ENCODE results near the gene PPP1R9A.

PPP1R9A gene

DNA sequence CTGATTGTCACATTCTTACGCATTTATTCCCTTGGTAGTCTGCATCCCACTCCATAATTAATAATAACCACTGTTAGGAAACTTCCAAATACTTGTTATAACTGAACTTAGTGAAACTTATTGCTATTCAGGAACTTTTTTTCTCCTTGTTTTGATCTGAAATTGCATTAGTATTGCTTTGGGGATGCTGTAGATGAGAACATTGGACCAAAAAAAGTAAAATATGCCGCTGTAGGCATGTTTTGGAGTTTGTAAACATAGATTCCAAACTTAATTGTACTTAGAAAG is 1.7 kb downstream of the PPP1R9A start:
- DNase-seq (ENCODE audit: low read depth in 2 of 2) = no peak

DNA sequence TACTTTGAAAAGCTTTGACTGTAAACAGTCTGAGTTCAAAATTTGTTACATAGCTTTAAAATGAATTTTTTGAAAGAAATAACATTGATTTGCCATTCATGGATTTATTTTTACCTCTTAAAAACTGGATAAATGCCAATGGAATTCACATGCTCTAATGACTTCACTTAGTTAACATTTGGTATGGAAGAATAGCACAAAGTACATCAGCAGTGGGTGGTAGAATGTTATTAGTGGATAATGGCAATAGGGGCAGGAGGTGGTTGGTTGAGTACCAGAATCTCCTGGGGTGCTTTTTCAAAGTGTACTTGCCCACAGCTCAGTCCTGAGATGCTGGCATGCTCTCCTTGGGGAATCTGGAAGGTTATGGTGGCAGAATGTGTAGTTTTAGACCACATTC is 4.7 kb downstream of the PPP1R9A start:
- no peak for DNase-seq (ENCODE audit: low read depth in 2 of 2)

DNA sequence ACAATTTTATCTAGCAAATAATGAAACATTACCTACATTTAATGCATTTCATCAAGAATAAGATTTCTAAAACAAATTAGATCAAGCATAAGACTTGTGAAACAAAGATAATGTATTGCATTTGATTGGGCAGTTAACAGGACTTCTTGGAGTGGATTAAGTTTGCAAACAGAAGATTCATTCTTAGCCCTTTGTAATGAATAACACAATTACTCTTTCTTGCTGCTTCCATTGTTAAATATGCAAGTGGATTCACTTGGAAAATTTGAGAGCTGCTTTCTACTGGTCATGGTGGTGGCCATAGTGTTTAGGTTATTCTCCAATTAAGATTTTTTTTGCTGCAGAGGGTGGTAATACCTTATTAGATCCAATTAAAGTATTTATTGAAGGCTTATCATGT is 6.0 kb downstream of the PPP1R9A start:
- DNase-seq (ENCODE audit: low read depth in 2 of 2) = no peak

DNA sequence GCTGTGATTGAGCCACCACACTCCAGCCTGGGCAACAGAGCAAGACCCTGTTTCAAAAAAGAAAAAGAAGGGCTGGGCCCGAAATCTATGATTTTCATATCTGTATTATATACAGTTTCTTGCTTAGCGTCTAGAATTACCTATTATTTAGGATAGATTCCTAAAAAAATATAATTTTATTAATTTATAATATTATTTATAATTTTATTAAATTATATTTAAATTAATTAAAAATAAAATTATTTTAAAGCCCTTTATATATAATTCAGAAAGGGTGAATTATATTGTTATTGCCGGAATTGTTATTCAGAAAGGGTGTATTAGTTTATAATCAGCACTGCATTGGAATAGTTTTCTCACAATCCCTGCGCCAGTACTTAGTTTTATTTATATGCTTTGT is 14.5 kb downstream of the PPP1R9A start:
- no peak for DNase-seq (ENCODE audit: low read depth in 2 of 2)

DNA sequence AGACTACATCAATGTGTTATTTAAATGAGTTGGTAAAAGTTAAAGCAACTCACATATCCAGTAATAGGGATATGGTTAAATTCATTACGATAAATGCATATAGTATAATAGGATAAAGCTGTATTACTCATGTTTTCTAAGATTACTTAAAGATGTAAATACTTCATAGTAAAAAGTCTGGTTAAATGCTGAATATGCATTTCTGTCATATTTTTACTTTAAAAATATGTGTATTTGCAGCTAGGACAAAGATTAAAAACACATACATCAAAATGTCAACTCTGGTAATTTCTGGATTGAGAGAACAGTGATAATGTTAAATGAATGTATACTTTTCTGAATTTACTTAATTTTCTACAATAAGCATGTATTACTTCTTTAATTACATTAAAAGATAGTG is 15.1 kb downstream of the PPP1R9A start:
- DNase-seq (ENCODE audit: low read depth in 2 of 2) = no peak

DNA sequence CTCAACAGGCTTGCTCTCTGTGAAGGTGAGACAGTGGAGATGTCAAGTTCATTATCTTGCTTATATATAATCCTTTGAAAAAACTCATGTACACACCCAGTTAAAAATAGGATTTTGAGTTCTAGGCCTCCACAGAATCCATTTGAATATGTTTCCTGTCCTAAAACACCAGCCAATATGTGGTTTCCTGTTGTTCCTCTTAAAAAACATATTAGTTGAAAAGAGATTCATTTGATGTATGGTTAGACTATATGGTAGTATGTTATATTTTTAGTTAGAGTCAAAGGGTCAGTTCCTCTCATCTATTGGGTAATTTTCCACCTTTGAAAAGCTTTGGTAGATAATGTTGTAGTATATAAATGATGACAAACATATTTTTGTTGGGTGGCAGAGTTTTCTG is 16.0 kb downstream of the PPP1R9A start:
- DNase-seq (ENCODE audit: low read depth in 2 of 2) = no peak

DNA sequence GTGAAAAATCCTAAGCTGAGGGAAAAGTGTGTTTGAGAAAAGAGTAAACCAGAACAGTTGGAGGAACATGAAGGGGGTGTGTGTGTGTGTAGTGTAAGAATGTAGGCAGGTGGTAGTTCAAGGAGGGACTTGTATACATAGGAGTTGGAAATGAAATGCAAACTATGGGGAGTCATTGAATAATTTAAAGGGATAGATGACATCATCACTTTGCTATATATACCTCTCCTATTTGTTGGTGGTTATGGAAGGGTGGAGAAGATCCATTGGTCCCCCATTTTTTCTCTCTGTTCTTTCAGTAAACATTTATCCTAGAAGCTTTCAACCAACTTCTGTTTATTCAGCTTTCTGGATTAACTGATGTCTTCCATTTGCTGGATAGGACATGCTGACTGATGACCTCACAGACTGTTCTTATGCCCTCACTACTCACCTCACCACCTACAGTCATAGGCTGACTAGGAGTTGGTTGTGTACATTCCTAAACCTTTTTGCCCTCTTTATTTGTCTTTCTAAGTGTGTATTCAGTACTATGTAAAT is 20.8 kb downstream of the PPP1R9A start:
- DNase-seq (ENCODE audit: low read depth in 2 of 2) = no peak

DNA sequence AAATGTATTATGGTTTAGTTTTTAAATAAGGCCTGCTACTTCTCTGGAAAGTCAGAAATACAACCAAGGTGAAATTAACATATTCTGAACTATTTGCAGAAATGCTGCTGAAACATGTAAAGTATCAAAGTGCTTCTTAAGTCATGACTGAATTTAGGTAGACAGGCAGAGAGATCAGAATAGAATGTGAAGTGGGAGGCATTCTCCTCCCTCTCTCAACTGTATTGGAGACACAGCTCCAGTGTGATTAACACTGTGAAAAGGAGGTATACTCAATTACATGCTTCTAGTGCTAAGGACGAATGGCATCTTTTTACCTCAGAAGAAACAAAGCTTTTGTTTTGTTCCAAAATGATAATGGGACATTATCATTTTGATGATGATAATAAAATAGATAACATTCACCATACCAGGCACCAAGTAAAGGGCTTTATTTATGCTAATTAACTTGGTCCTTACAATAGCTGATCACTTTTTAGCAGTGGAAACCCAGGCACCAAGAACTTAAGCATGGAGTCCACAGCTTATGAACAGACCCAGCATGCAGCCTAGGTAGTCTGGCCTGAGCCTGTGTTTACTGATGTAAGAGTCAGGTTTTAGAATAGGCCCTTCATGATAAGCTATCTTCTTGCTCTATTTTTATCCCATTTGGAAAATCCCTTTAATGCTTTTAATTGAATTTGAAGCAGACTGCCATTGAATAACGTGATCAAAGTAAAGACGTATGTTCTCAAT is 26.0 kb downstream of the PPP1R9A start:
- DNase-seq (ENCODE audit: low read depth in 2 of 2) = no peak

DNA sequence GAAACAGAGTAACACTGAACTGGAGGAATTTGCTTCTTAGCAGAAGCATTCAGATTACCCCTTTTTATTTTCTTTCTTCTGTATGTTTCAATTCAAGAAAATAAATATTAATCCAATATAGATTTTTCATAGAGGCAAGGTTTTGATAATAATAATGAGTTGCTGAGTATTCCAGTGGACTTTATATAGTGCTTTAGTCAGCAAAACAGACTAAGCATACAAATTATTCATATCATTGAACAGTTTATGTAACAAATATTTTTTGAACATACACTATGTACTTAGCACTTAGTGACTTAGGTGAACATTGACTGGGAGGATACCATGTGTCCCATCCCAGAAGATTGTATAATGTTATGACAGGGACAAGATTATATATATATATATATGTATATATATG is 32.0 kb downstream of the PPP1R9A start:
- DNase-seq (ENCODE audit: low read depth in 2 of 2) = no peak

DNA sequence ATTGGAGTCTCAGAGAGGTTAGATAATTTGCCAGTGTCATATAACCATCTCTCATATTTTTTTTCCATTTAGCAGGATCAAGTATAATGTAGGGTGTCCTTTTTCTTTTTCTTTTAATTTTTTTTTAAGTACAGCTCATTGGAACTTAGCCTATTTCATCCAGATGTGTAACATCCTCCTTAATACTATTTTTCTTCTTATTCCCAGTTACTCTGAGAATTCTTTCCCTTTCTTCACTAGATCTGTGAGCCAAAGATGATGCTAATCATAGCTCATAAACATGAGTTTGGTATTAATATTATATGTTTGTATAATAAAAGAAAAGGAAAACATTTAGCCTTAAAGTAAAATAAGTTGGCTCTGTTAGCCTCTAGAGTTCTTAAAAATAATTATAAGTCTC is 32.8 kb downstream of the PPP1R9A start:
- no peak for DNase-seq (ENCODE audit: low read depth in 2 of 2)

DNA sequence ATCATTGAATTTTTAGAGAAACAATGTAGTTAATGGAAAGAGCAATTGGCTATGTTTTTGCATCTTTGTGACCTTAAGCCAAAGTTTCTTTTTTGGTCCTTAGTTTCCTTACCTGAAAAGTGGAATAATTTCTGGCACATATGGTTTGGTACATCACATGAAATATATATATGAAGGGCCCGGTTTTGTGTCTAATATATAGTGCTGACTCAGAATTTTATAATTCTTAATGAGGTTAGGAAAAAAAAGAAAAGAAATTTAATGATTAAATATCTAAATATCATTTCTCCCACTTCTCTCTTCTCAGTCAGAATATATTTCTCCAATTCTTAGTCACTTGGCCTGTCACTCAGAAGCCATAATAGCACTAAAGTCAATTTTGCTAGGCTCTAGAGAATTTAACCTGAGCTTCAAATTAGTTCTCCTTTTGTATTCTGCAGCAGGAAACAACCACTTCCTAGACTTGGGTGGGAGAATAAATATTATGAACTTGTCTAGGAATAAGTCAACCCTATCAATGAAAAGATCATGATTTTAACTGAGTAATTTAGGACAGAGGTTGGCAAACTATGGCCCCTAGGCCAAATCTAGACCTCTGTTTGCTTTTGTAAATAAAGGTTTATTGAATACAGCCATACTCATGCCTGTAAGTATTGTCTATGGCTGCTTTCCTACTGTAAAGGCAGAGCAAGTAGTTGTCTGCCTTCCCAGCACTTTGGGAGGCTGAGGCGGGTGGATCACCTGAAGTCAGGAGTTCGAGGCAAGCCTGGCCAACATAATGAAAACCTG is 34.6 kb downstream of the PPP1R9A start:
- DNase-seq (ENCODE audit: low read depth in 2 of 2) = no peak

DNA sequence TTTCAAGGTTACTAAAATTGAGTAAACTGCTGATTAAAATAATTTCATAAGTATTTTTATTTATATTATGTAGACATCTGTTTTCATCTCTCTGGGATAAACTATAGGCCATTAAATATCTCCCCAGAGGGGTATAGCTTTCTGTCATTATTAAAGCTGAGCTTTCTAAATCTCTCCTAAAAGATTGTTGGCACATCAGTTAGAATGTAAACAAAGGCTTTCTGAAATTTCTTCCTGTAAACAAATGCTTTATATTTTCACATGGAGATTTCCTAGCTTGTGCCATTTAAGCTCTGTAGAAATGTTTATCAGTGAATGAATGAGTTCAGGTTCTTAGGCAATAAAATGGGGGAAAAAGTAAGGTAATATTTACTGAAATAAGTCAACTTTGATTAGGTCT is 35.7 kb downstream of the PPP1R9A start:
- DNase-seq (ENCODE audit: low read depth in 2 of 2) = no peak

DNA sequence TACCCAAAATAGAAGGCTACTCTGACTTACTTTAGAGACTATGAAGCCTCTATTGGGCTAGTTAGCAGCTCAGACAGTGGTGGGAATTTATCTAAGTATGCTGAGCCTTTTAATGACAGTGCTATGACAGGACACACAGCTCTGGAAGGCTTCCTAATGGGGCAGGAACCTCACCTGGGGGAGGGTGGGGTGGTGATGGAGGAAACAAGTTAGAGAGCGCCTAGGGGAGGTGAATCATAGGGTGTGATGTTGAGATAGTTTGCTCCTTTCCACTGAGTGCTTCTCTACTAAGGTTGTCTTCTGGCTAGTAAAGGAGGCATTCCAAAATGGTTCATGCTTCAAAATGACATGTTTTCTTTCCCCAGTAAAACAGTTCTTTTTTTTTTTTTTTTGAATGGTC is 42.1 kb downstream of the PPP1R9A start:
- DNase-seq (ENCODE audit: low read depth in 2 of 2) = no peak

DNA sequence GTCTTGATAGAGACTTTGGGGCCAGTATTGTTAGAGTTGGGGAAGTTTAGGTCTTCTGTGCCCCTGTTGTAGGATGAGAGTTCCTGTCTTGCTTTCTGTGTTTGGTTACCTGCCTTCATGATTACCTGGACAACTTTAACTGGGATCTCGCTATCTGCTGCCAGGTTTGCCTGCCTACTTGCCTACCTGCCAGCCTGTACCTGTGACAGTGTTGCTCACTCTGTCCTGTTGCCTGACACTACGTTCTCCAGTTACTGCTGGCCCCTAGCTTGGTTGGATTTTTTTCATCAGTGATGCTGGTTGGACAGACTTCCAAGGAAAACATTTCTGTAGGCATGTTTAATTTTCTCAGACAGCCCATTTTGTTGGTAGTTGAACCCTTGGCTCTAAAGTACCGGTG is 48.4 kb downstream of the PPP1R9A start:
- DNase-seq (ENCODE audit: low read depth in 2 of 2) = no peak

DNA sequence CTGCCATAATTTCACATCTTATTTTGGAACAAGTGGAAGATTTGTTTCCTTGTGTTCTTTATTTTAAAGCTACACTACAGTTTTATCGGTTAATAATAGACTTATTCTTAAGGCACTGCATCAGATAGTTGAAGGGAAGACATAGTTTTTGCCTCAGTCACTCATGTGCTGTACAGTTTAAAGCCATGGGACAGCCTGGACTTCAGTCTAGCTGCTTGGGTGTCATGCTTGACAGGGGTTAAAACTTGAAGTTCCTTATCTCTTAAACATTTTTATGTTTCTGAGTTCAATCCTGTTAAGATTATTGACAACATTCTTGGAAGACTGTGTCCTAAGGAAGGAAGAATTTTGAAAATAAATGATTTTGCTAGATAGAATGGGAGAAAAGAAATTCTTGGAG is 49.7 kb downstream of the PPP1R9A start:
- DNase-seq (ENCODE audit: low read depth in 2 of 2) = no peak

DNA sequence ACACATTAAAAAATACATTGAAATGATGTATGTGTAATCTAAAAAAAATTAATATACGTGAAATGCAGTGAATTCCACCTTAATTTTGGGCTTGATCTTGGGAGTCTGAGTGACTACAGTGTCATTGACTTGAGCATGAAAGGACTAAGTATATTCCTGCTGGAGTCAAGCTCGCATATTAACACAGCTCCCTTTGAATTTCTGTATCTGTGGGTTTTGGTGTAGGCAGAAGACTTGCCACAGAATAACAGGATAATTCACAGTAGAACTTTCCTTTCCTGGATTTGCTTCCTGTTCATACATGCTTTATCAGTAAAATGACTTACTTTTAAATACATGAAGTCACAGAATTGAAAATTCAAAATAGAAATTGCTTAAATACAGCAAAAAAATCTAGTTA is 55.3 kb downstream of the PPP1R9A start:
- no peak for DNase-seq (ENCODE audit: low read depth in 2 of 2)

DNA sequence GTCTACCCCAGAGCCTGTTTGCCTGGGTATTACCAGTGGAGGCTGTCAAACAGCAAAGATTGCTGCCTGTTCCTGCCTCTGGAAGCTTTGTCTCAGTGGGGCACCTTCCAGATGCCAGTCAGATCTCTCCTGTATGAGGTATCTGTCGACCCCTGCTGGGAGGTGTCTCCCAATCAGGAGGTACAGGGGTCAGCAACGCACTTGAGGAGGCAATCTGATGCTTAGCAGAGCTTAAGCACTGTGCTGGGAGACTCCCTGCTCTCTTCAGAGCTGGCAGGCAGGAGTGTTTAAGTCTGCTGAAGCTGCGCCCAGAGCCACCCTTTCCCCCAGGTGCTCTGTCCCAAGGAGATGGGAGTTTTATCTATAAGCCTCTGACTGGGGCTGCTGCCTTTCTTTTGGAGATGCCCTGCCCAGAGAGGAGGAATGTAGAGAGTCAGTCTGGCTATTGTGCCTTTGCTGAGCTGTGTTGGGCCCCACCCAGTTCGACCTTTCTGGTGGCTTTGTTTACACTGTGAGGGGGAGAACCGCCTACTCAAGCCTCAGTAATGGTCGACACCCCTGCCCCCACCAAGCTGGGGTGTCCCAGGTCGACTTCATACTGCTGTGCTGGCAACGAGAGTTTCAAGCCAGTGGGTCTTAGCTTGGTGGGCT is 62.2 kb downstream of the PPP1R9A start:
- DNase-seq (ENCODE audit: low read depth in 2 of 2) = no peak

DNA sequence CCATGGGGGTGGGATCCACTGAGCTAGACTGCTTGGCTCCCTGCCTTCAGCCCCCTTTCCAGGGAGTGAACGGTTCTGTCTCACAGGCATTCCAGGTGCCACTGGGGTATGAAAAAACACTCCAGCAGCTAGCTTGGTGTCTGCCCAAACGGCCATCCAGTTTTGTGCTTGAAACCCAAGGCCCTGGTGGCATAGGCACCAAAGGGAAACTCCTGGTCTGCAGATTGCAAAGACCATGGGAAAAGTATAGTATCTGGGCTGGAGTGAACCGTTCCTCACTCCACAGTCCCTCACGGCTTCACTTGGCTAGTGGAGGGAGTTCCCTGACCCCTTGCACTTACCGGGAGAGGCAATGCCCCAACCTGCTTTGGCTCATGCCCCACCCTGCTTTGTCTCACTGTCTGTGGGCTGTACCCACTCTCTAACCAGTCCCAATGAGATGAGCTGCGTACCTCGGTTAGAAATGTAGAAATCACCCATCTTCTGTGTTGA is 62.7 kb downstream of the PPP1R9A start:
- no peak for DNase-seq (ENCODE audit: low read depth in 2 of 2)

DNA sequence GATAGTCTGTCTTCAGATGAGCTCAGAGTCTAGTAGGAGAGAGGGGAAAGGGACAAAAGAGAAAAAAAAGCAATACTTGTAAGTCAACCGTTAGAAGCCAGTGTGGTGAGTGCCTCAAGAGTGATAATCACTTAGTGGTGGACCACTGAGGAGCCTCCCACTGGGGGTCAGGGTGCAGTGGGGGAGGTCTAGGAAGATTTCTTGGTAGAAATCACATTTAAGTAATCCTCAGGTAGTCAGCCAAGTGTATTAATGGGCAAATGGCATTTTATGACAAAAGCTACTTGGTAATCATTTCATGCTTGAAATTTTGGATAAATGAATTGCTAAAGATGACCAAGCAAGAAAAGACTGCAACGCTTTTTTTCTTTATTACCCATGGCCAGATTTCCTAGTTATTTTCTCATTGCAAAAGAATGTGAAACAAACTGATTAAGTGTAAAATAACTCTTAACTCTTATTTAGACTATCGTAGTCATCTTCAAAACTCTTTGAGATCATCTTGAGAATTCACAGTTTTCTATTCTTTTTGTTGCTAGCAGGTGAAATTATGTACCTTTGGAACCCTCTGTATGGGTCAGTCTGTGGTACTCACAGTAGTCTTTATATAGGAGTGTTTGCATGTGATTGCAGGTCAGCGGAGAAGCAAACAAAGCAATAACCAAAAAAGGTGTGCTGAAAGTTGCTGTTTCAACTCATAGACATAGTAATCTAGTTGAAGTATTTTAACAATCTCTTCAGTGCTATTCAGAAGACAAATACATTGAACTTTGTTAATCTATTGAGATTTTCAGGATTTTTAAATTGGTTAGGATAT is 63.9 kb downstream of the PPP1R9A start:
- no peak for DNase-seq (ENCODE audit: low read depth in 2 of 2)

DNA sequence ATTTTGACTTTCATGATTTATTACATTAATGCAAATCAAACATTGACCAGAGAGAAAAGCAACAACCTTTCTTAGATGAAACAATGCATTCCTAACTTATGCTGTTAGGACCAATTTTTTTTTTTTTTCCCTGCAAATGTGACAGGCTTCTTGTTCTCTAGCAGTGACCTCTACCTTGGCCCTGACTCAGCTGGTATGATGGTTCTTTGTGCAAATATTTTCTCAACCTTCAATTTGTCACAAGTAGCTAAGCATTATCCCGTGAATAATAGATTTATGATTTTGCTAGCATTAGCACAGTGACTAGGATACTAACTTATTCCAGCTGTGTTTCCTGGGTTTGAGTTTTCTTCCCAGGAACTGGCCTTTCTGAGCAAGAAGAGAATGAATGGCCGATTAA is 64.9 kb downstream of the PPP1R9A start:
- no peak for DNase-seq (ENCODE audit: low read depth in 2 of 2)

DNA sequence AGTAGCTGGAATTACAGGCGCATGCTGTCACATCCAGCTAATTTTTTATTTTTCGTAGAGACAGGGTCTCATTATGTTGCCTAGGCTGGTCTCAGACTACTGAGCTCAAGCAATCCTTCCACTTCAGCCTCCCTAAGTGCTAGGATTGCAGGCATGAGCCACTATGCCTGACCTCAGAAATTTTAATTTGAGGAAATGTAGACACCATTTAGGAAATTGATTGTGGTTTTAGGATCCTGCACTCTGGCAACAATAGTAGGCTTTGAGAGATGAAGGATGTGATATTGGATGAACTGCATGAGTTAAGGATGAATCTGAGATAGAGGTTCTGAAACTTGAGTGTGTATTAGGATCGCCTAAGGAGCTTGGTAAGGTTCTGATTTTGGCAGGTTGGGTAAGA is 66.5 kb downstream of the PPP1R9A start:
- DNase-seq (ENCODE audit: low read depth in 2 of 2) = no peak

DNA sequence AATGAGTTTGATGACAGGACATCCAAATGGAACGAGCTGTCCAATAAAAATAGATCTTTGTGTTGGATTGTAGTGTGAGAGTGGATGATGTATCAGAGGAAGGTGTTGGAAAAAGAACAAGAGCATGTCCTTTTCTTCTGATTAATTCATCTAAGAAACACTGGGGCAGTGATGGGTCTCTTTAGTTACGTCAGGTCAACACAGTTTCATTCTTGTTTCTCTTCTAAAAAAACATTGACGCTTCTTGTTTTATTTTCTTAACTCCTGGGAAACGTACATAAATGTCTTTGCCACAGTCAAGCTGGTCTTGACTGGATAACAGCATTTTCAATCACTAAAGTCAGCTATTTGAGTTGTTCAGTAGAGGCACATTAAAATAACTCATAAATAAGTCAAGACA is 67.0 kb downstream of the PPP1R9A start:
- no peak for DNase-seq (ENCODE audit: low read depth in 2 of 2)

All from stimulated activated CD4-positive, alpha-beta T cell treated with anti-CD3 and anti-CD28 coated beads, Interleukin-4, amount 100 ng/mL, for 48 hours (primary cell).